Endothelial cell of hepatic sinusoid (primary cell): ENCODE measurements around the gene CD48.

Source experiments
- in situ Hi-C: cut with HindIII; loops from 2 replicates; pipeline ENCODE4 v1.10.0; 2017; ENCODE audit warnings: low sequenced_read_pairs

CD48 gene

DNA sequence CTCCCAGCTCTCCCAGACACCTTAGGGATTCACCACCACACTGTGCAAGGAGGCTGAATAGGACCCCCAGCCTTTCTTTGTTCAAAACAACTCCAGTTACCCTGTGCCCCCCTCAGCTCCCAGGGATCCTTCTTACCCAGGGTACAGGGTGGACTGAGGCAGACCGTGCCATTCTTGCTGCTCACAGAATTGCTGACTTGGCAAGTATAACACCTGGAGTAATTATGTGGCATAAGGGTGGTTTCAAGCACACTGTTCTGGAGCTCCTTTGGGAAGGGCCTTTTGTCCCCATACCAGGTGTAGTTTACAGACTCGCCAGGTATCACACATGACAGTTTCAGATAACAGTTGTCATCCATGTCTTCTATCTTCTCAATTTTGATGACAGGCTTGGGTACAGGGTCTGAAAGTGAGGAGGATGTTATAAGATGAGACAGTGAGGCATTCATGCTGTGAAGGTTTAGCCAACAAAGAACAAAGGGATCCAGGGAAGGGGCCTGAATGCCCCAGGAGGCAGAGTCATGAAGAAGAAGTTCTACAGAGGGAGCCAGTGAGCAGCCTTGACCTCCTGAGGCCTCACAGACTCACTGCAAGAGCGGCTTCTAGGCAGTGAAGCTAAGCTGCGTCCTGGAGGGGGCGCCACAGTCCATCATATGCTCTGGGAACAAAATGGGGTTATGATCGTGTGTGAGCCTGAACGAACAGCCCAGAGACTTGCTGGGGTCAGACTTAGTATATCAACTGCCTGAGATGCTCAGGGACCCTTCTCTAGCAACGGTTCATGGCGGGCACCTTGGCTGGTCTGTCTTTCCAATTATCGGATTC, 30.3 kb downstream of the CD48 start:
- in situ Hi-C loops: no loop called here

DNA sequence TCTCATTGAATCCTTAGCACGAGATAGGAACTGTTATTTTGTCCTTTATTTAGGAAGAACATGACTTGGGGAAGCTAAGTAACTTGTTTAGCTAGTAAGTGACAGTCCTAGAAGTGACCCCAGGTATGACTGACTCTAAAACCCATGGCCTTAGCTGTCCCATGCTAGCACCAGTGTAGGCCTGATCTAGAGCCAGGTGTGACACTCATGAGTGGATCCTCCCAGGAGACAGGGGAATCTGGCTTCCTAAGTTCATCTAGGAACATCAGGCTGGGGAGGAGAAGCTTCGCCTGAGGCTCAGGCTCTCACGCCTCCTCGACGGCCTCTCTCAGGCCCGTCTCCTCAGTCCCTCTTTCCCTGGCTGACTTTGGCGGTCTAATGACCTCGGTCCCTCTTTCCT, 31.2 kb downstream of the CD48 start:
- in situ Hi-C loops: no loop called here

DNA sequence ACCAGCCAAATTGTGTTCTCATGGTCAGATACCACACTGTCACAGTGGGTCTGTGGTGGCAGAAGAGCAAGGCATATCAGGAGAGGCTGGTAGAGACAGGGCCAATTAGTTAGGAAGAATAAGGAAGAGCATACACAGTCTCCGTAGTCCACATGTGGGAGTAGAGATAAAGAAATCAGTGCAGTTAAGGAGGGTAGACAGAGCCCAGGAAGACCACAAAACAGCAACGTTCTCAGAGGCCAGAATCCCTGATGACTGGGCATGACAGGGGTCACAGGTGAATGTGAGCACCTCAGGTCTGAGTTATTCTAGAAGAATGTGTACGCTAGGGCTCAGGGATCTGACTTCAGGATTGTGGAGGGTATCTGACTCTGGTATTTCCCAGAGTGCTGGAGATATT, 31.7 kb downstream of the CD48 start:
- in situ Hi-C loops: loop anchor here (5.0 kb wide), 1 partner anchor 42 kb away; no protein-coding TSS in a partner anchor

DNA sequence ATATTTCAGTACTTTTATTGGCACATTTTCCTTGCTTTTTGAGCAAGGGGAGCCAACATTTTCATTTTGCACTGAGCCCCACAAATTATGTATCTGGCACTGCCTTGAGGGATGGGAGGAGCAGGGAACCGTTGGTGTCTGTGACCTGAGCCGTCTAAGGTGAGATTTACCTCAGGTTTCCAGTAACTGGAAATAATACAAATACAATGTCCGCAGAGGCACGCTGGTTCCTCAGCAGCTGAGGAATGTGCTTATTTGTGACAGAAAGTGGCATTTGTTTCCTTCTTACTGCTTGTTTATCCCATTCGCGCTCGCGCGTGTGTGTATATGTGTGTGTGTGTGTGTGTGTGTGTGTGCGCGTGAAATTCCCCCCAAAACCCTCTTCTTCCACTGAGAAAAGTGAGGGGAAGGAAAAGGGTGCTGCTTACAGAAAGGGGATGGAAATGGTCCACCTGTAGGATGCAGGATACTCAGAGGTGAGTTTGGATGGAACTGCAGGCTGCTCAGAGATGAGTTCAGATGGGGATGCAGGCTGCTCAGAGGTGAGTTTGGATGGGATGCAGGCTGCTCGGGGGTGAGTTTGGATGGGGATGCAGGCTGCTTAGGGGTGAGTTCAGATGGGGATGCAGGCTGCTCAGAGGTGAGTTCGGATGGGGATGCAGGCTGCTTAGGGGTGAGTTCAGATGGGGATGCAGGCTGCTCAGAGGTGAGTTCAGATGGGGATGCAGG, 34.6 kb downstream of the CD48 start:
- in situ Hi-C loops: loop anchor here (5.0 kb wide), 1 partner anchor 45 kb away; no protein-coding TSS in a partner anchor

DNA sequence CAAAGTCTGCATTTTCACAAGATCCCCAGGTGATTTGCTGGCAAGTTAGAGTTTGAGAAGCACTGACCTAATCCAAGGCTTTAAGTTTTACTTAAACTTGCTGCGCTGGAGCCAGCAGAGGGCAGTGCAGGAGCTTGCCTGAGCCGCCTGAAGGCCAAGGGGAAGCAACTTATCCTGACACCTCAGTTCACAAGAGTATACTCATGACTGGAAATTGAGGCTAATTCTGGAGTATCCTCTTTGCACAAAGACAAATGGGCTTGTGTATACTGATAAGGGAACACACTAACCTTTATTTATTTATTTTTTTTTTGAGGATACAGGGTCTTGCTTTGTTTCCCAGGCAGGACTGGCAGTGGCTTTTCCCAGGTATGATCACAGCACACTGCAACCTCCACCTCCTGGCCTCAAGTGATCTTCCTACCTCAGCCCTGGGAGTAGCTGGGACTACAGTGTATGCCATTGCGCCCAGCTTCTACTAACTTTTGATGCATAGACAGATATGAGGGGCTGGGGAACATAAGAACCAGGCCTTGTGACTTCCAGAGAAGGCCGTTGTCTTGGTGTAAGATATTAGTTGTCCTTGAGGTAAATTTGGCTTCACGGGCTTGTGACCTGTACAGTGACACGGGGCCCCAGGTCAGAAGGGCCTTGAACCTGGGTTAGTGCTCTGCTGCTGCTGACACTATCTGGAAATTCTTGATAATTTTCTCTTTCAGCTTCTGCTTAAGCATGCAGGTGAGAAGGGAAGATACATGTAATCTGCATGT, 35.8 kb downstream of the CD48 start:
- in situ Hi-C loops: loop anchor here (5.0 kb wide), 1 partner anchor 46 kb away; no protein-coding TSS in a partner anchor

DNA sequence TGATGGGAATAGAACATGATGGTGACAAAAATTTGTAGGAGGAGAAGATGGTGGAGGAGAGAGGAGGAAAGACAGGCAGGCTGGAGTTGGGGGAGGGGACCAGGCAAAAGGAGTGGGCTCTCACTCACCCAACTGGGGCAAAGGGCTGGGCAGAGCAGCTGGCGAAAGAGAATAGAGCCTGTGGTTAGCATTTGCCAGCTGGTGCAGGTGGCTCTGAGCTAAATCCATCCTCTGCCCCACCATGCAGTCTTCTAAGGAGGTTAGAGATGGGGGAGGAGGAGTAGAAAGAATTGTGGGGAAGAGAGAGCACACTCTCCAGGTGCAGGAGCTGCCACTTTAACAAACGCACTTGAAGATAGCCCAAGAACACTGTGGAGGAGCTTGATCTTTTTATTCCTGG, 37.2 kb downstream of the CD48 start:
- in situ Hi-C loops: no loop called here

DNA sequence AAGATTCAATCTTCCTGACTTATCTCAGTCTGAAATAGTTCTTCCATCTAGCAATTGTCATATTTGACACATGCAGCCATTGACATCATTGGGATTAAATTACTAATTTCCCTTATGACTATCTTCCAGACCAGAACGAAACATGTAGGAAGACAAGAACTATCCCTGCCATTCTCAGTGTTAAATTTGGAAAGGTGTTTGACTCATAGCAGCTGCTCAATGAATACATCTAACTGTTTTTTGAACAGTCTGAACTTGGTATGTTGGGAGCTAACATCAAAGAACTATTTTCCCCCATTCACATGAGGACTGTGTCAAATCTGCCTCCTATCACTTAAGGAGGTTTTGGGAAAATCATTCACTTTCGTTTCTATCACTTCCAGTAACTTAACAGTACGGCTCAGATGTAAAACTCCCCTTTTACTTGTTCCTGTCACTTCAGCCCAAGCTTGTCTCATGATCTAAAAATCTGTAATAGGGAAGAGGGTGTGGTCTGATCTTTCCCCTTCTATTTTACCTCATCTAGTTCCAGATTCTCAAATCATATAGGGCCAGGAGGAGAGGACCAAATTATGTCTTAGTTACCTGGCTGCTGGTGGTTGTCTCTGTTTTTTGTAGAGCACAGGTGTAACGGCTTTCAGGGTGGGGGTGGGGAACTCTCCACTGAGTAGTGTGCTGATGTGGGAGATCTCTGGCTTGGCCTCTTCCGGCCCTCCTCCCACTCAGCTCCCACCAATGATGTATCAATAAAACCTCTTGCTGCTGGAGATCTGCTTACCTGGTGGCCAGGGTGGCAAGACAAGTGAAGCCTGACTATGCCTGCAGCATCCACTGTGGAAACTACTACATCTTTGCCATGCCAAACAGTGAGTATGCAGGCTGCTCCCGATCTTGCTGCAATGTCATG, 38.6 kb downstream of the CD48 start:
- in situ Hi-C loops: no loop called here

DNA sequence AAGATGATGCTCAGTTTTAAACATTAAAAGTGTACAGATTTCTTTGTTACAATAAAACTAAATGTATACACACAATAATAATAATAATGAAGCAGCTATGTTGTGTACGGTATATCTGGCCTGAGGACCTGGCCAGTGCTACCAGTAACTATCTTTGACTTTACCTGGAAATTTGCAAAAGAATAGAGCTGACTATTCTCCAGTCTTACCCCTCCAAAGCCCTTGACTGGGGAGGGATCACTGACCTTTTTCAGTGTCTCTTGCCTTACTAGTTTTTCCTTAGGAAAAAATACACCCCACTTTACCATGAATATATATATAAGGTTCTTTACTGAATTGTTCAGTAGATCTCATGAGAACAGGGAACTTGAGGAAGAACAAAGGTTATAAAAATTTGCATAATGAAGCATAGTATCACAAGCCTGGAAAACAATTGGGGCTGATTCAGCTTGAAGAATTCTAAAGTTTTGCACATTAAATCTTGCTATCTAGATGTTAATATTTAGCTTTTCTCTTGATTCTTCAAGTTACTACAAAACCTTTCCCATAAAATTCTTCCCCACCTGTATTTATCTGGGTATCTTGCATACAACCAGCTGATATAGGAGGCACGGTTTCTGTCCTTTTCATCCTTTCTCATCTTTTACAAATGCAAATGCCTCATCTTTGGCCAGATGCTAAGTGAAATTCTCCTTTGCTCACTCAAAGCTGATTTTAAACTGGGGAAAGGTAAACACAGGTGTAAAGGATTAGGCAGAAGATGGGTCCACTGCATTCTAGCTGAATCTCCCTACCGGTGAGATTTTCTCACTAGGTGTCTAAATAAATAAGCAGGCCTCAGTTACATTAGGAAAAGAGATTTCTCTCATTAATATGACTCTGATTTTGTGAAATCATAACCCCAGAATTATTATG, 39.8 kb downstream of the CD48 start:
- in situ Hi-C loops: no loop called here

DNA sequence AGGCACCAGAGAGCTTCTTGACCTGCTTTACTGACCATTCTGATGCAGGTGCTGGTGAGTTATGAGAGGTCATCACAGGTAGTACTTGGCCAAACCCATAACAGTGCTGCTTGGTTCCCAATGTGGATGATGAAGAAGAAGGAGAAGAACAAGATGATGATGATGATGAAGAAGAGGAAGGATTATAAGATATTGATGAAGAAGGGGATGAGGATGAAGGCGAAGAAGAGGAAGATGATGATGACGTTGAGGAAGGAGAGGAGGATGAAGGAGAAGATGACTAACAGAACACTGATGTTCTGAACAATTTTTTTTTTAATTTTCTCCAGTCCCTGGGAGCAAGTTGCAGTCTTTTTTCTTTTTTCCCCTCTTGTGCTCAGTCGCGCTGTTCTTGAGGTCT, 40.9 kb downstream of the CD48 start:
- in situ Hi-C loops: no loop called here

DNA sequence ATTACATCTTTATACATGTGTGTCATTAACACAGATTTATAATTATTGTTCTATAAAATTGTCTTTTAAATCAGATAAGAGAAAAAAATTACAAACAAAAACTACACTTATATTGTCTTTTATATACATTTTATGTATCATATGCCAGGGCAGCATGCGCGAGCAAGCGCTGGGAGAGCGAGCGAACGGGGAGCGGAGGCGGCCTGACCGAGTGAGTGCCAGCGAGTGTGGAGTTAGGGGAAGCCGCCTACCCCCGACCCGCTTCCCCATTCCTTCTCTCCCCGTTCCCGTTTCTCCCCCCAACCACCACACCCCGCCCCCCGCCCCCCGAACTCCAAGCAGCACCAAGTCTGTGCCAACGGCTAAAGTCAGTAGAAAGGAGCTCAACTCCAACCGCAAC, 41.8 kb downstream of the CD48 start:
- in situ Hi-C loops: no loop called here

DNA sequence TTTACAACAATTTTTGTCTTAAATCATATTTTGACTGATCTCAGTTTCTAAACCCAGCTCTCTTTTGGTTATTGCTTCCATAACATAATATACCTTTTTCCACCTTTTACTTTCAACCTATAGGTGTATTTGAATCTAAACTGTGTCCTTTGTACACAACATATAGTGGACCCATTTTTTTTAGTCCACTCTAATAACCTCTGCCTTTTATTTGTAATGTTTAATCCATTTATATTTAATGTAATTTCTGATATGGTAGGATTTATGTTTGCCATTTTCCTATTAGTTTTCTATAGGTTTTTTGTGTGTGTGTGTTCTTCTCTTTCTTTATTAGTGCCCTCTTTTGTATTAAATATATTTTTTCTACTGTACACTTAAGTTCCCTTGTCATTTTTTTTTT, 42.3 kb downstream of the CD48 start:
- in situ Hi-C loops: no loop called here

DNA sequence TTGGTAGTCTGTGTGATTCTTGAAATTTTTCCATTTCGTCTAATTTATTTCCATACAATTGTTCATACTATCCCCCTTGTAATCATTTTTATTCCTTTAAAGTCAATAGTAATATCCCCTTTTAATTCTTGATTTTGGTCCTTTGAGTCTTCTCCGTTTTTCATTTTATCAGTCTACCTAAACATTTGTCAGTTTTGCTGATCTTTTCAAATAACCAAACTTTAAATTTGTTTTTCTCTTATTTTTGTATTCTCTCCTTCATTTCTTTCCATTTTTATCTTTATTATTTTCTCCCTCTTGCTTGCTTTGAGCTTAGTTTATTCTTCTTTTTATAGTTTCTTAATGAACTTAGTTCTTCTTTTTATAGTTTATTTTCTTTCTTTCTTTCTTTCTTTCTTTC, 43.7 kb downstream of the CD48 start:
- in situ Hi-C loops: no loop called here

DNA sequence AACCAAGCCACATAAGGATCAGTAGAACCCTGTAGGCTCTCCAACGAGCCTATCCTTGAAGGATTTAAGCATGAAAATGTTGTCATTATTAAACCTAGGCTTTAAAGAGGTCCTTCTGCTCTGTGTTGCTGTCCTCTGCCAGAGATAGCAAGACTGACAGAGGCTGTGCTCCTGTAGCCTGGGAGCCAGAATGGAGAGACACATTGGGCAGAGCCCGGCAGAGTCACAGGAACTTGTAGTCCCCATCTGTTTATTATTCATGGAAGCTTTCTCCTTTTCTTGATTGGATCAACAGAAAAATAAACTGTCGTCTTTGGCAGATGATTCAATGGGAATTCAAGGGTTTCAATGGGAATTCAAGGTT, 45.6 kb downstream of the CD48 start:
- in situ Hi-C loops: no loop called here

DNA sequence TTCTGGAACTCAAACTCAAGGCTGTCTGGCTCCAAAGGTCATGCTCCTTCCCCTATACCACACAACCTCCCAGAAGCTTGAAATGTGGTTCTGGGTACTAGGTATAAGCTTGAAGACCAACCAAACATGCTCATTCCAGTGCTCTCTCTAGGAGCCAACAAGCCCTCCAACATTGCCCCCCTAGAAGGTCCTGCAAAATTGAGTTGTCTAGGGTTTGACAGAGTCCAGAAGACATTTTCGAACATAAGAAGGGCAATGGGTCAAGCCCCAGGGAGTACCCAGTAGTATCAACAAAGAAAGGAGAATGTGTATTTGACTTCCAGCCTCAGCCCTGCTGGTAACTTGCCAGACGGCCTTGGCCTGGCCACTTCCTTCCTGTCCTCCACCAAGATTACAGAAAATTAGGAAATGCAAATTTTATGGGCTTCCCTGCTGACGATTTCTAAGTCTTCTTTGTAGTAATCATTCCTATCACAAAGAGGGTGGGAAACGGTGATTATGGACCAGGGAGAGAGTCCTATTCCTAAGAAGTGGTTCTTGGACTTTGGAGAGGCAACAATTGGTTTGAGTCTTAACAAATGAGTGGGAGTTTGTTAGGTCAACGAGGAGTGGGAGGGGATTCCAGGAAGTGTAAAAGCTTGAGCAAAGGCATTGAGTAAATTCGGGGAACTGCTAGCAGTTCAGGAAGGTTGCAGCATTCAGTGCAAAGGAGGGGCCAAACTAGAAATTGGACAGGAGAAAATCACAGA, 46.1 kb downstream of the CD48 start:
- in situ Hi-C loops: no loop called here

DNA sequence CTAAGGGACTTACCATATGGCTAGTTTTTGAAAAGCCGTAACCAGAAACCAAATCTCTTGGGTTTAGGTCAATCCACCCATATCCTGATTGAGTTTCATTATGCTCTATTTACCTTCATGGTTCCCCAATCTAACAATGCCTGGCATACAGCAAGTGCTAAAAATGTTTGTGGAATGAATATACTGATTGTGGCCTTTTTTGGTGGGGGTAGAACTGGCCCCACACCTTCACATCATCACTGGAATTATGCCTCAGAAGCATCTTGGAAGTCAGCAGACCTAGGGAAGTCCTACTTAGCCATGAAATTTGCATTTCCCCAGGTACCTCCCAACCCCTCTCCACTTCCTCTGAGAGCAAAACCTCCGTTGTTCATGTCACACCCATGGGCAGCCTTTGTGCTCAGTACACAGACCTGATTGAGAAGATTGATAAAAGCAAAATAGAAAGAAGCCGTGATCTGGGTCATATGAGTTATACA, 47.0 kb downstream of the CD48 start:
- in situ Hi-C loops: no loop called here

DNA sequence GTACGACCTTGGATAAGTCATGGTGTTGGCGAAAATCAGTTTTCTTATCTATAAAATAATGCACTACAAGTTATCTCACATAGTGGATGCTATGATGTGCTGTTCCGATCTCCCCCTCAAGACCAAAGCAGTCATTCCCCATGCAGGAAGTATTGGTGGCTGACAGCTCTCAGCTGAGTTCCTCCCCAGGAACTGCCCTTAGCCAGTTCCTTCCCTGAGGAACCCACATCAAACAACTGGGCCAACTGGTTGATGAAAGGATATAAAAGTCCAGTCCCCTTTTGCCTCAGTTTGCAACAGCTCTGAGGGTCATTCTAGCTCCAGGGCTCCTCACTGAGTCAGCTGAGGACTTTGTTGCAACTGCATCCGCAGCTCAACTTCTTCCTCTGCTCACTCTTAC, 48.7 kb downstream of the CD48 start:
- in situ Hi-C loops: no loop called here

DNA sequence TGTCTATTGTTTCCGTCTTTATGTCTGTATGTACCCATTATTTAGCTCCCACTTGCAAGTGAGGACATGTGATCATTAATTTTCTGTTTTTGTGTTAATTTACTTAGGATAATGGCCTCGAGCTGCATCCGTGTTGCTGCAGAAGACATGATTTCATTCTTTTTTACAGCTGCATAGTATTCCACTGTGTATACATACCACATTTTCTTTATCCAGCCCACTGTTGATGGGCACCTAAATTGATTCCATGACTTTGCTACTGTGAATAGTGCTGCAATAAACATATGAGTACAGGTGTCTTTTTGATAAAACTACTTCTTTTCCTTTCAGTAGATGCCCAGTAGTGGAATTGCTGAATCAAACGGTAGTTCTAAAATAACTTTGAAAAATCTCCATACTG, 52.1 kb downstream of the CD48 start:
- in situ Hi-C loops: no loop called here

DNA sequence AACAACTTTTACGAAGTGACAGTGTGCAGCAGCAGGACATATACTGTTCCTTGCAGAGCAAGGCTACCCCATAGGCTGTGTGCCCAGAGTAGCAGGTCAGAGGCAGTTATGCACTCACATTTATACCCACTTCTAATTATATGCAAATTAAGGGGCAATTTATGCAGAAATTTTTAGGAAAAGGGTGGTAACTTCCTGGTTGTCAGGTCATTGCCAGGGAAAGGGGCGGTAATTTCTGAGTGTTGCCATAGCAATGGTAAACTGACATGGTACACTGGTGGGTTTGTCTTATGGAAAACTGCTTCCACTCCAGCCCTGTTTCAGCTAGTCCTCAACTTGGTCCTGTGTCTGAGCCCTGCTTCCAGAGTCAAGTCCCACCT, 52.8 kb downstream of the CD48 start:
- in situ Hi-C loops: no loop called here
